DMS153 (cell line): ENCODE data around the gene PNLIP.

Source experiments
- DNase-seq: peaks from one replicate; lab custom pipeline; 2025; lab: John Stamatoyannopoulos, UW

Gene PNLIP

GRCh38 chr10:116615199-116615776, 69.6 kb downstream of the PNLIP start:
- DNase-seq, result no peak
